Fibroblast of lung (primary cell): ENCODE results near the gene SLC1A7.
A peak's percentile ranks its signal among the peaks of the same experiment; 100 is the strongest.

ENCODE experiments used
- CTCF ChIP-seq, 2 donors: IDR thresholded peaks in 1 of 2; conservative IDR thresholded peaks in 1 of 2; 1 replicate in 1 of 2; 2 replicates in 1 of 2; pipeline ENCODE4 v1.5.1; 2011 to 2012; ENCODE audit warnings: low read length in 2 of 2, control low read depth in 1 of 2, inconsistent platforms in 1 of 2, low read depth in 1 of 2, mild to moderate bottlenecking in 1 of 2
- EZH2 ChIP-seq: IDR thresholded peaks from 2 replicates; pipeline ENCODE4 v1.5.1; 2012; ENCODE audit warnings: low read length, control low read depth, mild to moderate bottlenecking; ENCODE audit errors: missing control alignments

DNA sequence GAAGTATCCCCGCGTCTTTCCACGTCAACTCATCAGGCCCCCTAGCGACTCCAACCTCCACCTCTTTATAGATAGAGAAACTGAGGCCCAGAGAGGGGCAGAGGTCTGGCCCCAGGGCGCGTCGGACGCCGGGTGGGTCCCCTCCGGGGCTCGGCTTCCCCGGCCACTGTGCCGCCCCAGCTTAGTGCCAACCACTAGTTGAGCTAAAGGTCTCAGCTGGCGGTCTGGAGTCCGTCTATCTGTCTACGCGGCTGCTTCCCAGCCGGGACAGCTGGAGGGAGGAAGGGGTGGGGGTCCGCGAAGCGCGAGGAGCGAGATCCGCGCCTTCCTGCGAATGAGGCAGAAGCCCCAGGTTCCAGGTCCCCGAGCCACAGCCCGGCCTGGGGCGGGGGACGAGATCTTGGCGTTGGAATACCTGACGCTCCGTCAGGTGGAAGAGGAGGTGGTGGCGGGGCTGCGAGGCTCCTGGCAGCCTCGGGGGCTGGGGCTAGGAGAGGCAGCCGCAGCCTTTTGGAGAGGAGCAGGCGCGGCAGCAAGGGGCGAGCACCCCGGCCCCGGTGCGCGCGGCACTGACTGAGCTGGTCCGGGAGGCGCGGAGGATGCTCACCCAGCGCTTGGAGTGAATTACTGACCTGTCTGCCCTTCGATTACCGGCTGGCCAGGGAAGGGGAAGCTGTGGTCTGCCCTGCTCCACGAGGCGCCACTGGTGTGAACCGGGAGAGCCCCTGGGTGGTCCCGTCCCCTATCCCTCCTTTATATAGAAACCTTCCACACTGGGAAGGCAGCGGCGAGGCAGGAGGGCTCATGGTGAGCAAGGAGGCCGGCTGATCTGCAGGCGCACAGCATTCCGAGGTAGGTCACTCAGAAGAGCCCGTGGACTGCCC, 79.5 kb downstream of the SLC1A7 start:
- TF ChIP-seq CTCF (conservative IDR thresholded peaks at IDR 0.05 in 1 of 2, IDR thresholded peaks at IDR 0.05 in 1 of 2; ENCODE audit: low read depth in 1 of 2, low read length in 2 of 2) (peak in 1 of 2 donors; percentile 13), EZH2 (no peak)
